Fibroblast of lung (primary cell): ENCODE data around the gene TNS3. TPM values are rescaled to one million over a fixed set of nuclear protein-coding genes. Genes with fewer than 3 reads are reported as not detected.
A peak's percentile ranks its signal among the peaks of the same experiment; 100 is the strongest.

Experiments used
- DNase-seq, 2 donors: peaks; one replicate each; pipeline versions ENCODE4 v3.0.0 to v3.0.0-alpha.2; 2010; ENCODE audit warnings: low read depth in 2 of 2
- H2AFZ ChIP-seq: 2 replicates; pipeline ENCODE4 v1.5.1; 2012; ENCODE audit warnings: low read length, control low read depth, inconsistent platforms
- H3K27ac ChIP-seq: 2 replicates; pipeline ENCODE4 v1.5.1; 2011; ENCODE audit warnings: low read length, control low read depth; ENCODE audit not compliant: insufficient read depth
- H3K27me3 ChIP-seq: 2 replicates; pipeline ENCODE4 v1.5.1; 2011; ENCODE audit warnings: mild to moderate bottlenecking, low read length; ENCODE audit not compliant: control insufficient read depth, insufficient read depth
- H3K36me3 ChIP-seq: 2 replicates; pipeline ENCODE4 v1.5.1; 2011; ENCODE audit warnings: low read length; ENCODE audit not compliant: control insufficient read depth, insufficient read depth
- H3K4me1 ChIP-seq: 2 replicates; pipeline ENCODE4 v1.5.1; 2011; ENCODE audit warnings: low read length; ENCODE audit not compliant: control insufficient read depth, insufficient read depth; ENCODE audit errors: extremely low read depth
- H3K4me2 ChIP-seq: 2 replicates; pipeline ENCODE4 v1.5.1; 2011; ENCODE audit warnings: low read length, control low read depth; ENCODE audit not compliant: insufficient read depth; ENCODE audit errors: extremely low read depth
- H3K4me3 ChIP-seq, 4 experiments: fragments of 200-600 bp in 1 of 4; sonication (generic) in 1 of 4; replicated peaks in 1 of 4; 2 replicates each; pipeline ENCODE4 v1.5.1; 2011 to 2016; ENCODE audit warnings: low read length in 4 of 4, low read depth in 3 of 4, mild to moderate bottlenecking in 3 of 4, control low read depth in 2 of 4, inconsistent platforms in 1 of 4, mixed read lengths in 1 of 4; ENCODE audit not compliant: insufficient read depth in 1 of 4; ENCODE audit errors: control extremely low read depth in 1 of 4
- H3K79me2 ChIP-seq: 2 replicates; pipeline ENCODE4 v1.5.1; 2012; ENCODE audit warnings: mild to moderate bottlenecking, low read length, inconsistent platforms; ENCODE audit not compliant: control insufficient read depth, insufficient read depth
- H3K9ac ChIP-seq: 2 replicates; pipeline ENCODE4 v1.5.1; 2011; ENCODE audit warnings: mild to moderate bottlenecking, low read length, control low read depth; ENCODE audit not compliant: insufficient read depth
- H3K9me3 ChIP-seq: 2 replicates; pipeline ENCODE4 v1.5.1; 2012; ENCODE audit warnings: low read depth, low read length; ENCODE audit not compliant: control insufficient read depth, insufficient read depth
- H4K20me1 ChIP-seq: 2 replicates; pipeline ENCODE4 v1.5.1; 2011; ENCODE audit warnings: low read length; ENCODE audit not compliant: control insufficient read depth, insufficient read depth; ENCODE audit errors: extremely low read depth
- EZH2 ChIP-seq: IDR thresholded peaks from 2 replicates; pipeline ENCODE4 v1.5.1; 2012; ENCODE audit warnings: low read length, control low read depth, mild to moderate bottlenecking; ENCODE audit errors: missing control alignments
- polyA plus RNA-seq, 2 donors: library from polyadenylated mRNA; depleted of rRNA in 1 of 2; stranded (reverse) in 1 of 2; unstranded in 1 of 2; fragments of >200 nt; gene quantifications; 2 replicates each; pipeline ENCODE4 v1.2.1, GENCODE V29; 2011 to 2012; ENCODE audit warnings: missing spikeins in 1 of 2
- total RNA-seq: library from RNA; depleted of rRNA; stranded (reverse); fragments of >200 nt; gene quantifications from 2 replicates; pipeline ENCODE4 v1.2.1, GENCODE V29; 2014
- TF ChIP-seq, protein P1 (sequence below), 2 donors: IDR thresholded peaks in 1 of 2; conservative IDR thresholded peaks in 1 of 2; 1 replicate in 1 of 2; 2 replicates in 1 of 2; pipeline ENCODE4 v1.5.1; 2011 to 2012; ENCODE audit warnings: low read length in 2 of 2, control low read depth in 1 of 2, inconsistent platforms in 1 of 2, low read depth in 1 of 2, mild to moderate bottlenecking in 1 of 2

TNS3 gene
- total and polyA plus RNA-seq, 2 donors (not counting 1 experiment from before 2014, with no cell fraction given): 74.4 to 88.8 TPM

DNA sequence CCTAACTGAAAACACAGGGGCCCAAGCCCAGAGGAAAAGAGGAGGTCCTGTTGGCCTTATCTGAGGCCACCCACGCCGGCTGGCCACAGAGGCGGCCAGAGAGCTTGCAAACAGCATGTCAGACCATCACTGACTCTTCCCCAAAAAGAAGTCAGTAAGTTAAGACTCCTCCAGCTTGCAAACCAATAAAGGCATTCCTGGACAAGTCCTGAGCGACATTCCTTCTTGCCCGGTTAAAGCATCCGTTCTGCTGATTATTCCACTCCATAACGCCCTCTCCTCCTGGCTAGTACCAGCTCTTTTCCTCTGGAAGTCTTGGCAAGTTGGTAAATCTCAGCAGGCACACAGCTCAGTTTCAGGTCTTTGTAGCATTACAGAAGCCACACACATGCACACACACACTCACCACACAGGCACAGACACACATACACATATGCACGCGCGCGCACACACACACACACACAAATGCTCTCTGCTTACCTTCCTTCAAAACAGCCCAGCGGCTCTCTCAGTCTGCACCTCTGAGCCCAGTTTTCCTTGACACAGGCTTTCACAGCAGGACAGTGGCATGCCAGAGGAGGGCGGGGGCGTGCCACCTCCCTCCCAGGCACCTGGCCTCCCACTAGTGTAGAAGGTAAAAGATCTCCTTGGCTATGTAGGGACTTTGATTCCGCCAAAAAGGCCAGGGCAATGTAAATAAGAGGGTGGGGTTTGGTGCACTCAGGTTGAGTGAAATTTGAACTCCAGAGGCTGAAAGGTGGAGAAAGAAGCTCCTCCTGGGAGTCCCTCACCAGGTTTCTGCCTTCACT, 201.4 kb downstream of the TNS3 start:
- TF ChIP-seq EZH2: no peak
- Histone ChIP-seq H4K20me1 (peaks cover 2% of the 10 kb centered on the region), H3K27ac (peak overlapping the region; percentile 19)

DNA sequence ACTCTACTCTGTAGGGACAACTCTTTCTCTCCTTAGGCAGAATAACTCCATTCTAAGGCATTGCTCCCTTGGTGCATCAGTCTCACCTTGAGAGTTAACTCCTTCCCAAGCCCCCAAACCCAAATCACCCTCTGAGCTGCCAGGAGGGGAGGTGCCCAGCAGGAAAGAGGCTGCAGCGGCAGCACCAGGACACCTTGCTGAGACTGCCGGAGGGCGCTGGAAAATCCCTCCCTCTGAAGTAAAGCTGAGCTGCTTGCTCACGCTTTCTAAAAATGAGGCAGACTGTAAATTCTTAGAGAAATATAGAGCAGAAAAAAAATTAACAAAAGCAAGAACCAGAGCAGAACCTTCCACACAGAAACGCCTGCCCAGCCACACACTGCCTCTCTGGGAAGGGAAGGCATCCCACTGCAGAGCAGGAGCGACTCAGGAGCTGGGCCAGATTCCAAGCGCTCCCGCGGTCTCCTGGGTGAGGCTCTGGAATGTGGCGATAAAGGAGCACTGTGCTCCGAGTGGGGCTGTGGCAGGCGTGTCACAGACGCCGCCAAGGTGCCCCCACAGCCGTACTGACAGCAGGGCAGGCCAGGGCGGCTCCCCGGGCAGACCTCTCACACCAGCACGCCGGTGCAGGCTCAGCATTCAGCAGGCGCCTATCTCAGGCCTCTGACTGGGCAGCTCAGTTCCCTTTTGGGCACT, 202.1 kb downstream of the TNS3 start:
- DNase-seq: peak; percentile 60 to 87
- no peaks in the 10 kb centered on the region for H3K27me3 ChIP-seq
- peak overlapping the region; percentile 19 for H3K27ac ChIP-seq
- H3K4me2 ChIP-seq: peak overlapping the region; percentile 37
- no peak overlapping the region for H3K4me3 ChIP-seq
- no peaks in the 10 kb centered on the region for H3K79me2 ChIP-seq
- no peaks in the 10 kb centered on the region for H3K9me3 ChIP-seq
- H4K20me1 ChIP-seq: peaks cover 2% of the 10 kb centered on the region
- H3K36me3 ChIP-seq: no peaks in the 10 kb centered on the region
- peaks cover 16% of the 10 kb centered on the region for H3K4me1 ChIP-seq
- H3K9ac ChIP-seq: no peak overlapping the region
- no peak overlapping the region for H2AFZ ChIP-seq
- no peak for TF ChIP-seq EZH2
- TF ChIP-seq, protein P1, sequence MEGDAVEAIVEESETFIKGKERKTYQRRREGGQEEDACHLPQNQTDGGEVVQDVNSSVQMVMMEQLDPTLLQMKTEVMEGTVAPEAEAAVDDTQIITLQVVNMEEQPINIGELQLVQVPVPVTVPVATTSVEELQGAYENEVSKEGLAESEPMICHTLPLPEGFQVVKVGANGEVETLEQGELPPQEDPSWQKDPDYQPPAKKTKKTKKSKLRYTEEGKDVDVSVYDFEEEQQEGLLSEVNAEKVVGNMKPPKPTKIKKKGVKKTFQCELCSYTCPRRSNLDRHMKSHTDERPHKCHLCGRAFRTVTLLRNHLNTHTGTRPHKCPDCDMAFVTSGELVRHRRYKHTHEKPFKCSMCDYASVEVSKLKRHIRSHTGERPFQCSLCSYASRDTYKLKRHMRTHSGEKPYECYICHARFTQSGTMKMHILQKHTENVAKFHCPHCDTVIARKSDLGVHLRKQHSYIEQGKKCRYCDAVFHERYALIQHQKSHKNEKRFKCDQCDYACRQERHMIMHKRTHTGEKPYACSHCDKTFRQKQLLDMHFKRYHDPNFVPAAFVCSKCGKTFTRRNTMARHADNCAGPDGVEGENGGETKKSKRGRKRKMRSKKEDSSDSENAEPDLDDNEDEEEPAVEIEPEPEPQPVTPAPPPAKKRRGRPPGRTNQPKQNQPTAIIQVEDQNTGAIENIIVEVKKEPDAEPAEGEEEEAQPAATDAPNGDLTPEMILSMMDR (conservative IDR thresholded peaks at IDR 0.05 in 1 of 2, IDR thresholded peaks at IDR 0.05 in 1 of 2; ENCODE audit: low read depth in 1 of 2, low read length in 2 of 2): no peak

More for the DNA sequence above, 201.4 kb downstream of the TNS3 start:
- Histone ChIP-seq H3K36me3 (peaks cover 3% of the 10 kb centered on the region), H3K79me2 (no peaks in the 10 kb centered on the region), H3K9ac (no peak overlapping the region), H3K9me3 (no peaks in the 10 kb centered on the region), H3K27me3 (no peaks in the 10 kb centered on the region), H3K4me1 (peaks cover 14% of the 10 kb centered on the region), H2AFZ (no peak overlapping the region), H3K4me2 (peak overlapping the region; percentile 37), H3K4me3 (no peak overlapping the region)
- peak; percentile 59 to 90 for DNase-seq

DNA sequence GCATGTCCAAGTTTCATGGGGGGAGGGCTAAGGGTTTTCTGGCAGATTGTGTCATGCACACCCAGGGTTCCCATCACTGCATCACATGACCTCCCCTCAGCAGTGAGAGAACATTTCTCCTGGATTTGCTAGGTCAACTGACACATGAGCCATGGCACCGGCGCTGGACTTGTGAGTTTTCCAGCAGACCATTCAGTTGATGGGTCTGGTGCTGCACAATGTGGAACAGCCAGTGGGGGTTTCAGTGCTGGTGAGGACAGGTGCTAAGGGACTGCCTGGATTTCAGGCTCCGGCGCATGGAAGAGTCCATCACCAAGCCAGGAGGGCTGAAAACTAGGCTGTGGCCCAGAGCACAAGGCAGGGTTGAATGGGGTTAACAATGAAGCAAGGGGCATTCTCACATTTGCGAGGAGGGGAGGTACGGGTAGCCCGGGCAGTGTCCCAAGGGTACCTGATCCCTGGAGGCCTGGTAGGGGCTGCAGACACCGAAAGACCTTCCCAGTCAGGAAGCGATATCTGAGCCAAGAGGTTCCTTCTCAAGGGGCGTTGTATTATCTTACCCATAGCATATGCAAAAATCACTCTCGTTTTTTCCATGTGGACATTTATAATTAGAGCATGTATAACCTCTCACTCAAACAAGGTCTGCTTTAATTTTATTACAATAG, 203.0 kb downstream of the TNS3 start:
- H3K9ac ChIP-seq: no peak overlapping the region
- H3K36me3 ChIP-seq: no peaks in the 10 kb centered on the region
- H3K27ac ChIP-seq: no peak overlapping the region
- H3K27me3 ChIP-seq: no peaks in the 10 kb centered on the region
- no peaks in the 10 kb centered on the region for H3K9me3 ChIP-seq
- peaks cover 16% of the 10 kb centered on the region for H3K4me1 ChIP-seq
- H4K20me1 ChIP-seq: peaks cover 2% of the 10 kb centered on the region
- TF ChIP-seq, protein P1 (conservative IDR thresholded peaks at IDR 0.05 in 1 of 2, IDR thresholded peaks at IDR 0.05 in 1 of 2; ENCODE audit: low read depth in 1 of 2, low read length in 2 of 2): no peak
- TF ChIP-seq EZH2: no peak
- H2AFZ ChIP-seq: no peak overlapping the region
- H3K4me3 ChIP-seq: no peak overlapping the region
- no peak overlapping the region for H3K4me2 ChIP-seq
- no peak for DNase-seq
- no peaks in the 10 kb centered on the region for H3K79me2 ChIP-seq
